ENCODE measurements around the gene MAB21L4. TPM values are rescaled to one million over a fixed set of nuclear protein-coding genes. Genes with fewer than 3 reads are reported as not detected.

The MAB21L4 gene
- total and polyA plus RNA-seq, 2 experiments from 2014 or later = not detected

DNA sequence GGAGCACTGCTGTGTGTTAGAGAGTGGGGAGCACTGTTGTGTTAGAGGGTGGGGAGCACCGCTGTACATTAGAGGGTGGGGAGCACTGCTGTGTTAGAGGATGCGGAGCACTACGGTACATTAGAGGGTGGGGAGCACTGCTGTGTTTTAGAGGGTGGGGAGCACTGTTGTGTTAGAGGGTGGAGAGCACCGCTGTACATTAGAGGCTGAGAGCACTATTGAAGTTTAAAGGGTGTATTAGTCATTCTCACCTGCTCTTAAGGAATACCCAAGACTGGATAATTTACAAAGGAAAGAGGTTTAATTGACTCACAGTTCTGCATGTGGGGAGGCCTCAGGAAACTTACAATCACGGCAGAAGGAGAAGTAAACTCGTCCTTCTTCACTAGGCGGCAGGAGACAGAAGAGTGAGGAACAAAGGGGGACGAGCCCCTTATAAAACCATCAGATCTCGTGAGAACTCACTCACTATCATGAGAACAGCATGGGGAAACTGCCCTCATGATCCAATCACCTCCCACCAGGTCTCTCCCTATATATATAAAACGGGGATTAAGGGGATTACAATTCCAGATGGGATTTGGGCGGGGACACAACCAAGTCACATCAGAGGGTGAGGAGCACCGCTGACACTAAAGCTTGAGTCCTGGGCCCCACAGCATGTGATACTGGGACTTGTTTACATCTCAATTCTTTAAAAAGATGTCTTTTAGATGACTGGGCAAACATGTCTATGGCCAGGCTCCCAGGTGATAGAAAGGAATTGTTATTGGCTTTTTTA is 46.9 kb downstream of the MAB21L4 start (continued):
- TF ChIP-seq REST (IDR thresholded peaks at IDR 0.05; ENCODE audit: unreplicated experiment) = no peak
- no peak for TF ChIP-seq EZH2 (IDR thresholded peaks at IDR 0.05; ENCODE audit: low read depth, unreplicated experiment)
- no peak for TF ChIP-seq NANOG (IDR thresholded peaks at IDR 0.05; ENCODE audit: borderline replicate concordance)

DNA sequence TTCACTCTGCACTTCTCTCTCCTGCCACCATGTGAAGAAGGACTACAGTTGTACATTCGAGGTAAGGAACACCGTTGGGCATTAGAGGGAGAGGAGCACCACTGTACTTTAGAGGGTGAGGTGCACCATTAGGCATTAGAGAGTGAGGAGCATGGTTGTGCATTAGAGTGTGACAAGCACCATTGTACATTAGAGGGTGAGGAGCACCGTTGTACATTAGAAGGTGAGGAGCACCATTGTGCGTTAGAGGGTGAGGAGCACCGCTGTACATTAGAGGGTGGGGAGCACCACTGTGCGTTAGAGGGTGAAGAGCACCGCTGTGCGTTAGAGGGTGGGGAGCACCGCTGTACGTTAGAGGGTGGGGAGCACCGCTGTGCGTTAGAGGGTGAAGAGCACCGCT is 48.1 kb downstream of the MAB21L4 start:
- Mint-ChIP-seq H3K36me3 (ENCODE audit: low read depth) (peaks cover 15% of the 10 kb centered on the region), H3K9me3 (peaks cover 36% of the 10 kb centered on the region), H3K27me3 (ENCODE audit: insufficient read depth, low read depth, poor library complexity) (peaks cover 4% of the 10 kb centered on the region), H3K4me3 (no peak overlapping the region), H3K4me1 (peaks cover 23% of the 10 kb centered on the region), H3K27ac (no peak overlapping the region)
- Histone ChIP-seq H2AFZ (no peak overlapping the region), H3K4me3 (no peak overlapping the region), H3F3A (replicated peaks; ENCODE audit: low read depth) (no peaks in the 10 kb centered on the region), H3K9me2 (ENCODE audit: insufficient read depth) (0 out of 2 replicates have a peak, but pooled peaks cover 7% of the 10 kb centered on the region), H3K27me3 (ENCODE audit: insufficient read depth) (no peaks in the 10 kb centered on the region), H3K4me1 (ENCODE audit: insufficient read depth) (peaks cover 11% of the 10 kb centered on the region), H3K4me2 (no peak overlapping the region), H3K79me2 (replicated peaks; ENCODE audit: insufficient read depth) (no peaks in the 10 kb centered on the region), H3K36me3 (ENCODE audit: insufficient read depth) (no peaks in the 10 kb centered on the region), H3K27ac (ENCODE audit: low read depth) (no peak overlapping the region), H4K20me1 (replicated peaks; ENCODE audit: insufficient read depth) (no peaks in the 10 kb centered on the region)
- ATAC-seq (no peak), DNase-seq (ENCODE audit: low spot score) (no peak)
- TF ChIP-seq EZH2phosphoT487 (IDR thresholded peaks at IDR 0.05; ENCODE audit: unreplicated experiment) (no peak), POLR2AphosphoS5 (IDR thresholded peaks at IDR 0.05; ENCODE audit: low read depth) (no peak), EZH2 (IDR thresholded peaks at IDR 0.05; ENCODE audit: low read depth, unreplicated experiment) (no peak), REST (IDR thresholded peaks at IDR 0.05; ENCODE audit: unreplicated experiment) (no peak), JUNB (IDR thresholded peaks at IDR 0.05; ENCODE audit: unreplicated experiment) (no peak), NANOG (IDR thresholded peaks at IDR 0.05; ENCODE audit: borderline replicate concordance) (no peak), ZNF114 (CRISPR knock-in tag; IDR thresholded peaks at IDR 0.05) (no peak), STAT1 (IDR thresholded peaks at IDR 0.05; ENCODE audit: unreplicated experiment) (no peak), CREB1 (CRISPR knock-in tag; IDR thresholded peaks at IDR 0.05; ENCODE audit: low read depth) (no peak)
- TF ChIP-seq, protein P1, sequence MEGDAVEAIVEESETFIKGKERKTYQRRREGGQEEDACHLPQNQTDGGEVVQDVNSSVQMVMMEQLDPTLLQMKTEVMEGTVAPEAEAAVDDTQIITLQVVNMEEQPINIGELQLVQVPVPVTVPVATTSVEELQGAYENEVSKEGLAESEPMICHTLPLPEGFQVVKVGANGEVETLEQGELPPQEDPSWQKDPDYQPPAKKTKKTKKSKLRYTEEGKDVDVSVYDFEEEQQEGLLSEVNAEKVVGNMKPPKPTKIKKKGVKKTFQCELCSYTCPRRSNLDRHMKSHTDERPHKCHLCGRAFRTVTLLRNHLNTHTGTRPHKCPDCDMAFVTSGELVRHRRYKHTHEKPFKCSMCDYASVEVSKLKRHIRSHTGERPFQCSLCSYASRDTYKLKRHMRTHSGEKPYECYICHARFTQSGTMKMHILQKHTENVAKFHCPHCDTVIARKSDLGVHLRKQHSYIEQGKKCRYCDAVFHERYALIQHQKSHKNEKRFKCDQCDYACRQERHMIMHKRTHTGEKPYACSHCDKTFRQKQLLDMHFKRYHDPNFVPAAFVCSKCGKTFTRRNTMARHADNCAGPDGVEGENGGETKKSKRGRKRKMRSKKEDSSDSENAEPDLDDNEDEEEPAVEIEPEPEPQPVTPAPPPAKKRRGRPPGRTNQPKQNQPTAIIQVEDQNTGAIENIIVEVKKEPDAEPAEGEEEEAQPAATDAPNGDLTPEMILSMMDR (conservative IDR thresholded peaks at IDR 0.05; ENCODE audit: low read depth in 2 of 2) = no peak
- TF ChIP-seq, protein P2, sequence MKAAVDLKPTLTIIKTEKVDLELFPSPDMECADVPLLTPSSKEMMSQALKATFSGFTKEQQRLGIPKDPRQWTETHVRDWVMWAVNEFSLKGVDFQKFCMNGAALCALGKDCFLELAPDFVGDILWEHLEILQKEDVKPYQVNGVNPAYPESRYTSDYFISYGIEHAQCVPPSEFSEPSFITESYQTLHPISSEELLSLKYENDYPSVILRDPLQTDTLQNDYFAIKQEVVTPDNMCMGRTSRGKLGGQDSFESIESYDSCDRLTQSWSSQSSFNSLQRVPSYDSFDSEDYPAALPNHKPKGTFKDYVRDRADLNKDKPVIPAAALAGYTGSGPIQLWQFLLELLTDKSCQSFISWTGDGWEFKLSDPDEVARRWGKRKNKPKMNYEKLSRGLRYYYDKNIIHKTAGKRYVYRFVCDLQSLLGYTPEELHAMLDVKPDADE (IDR thresholded peaks at IDR 0.05) = no peak

Measured in GM23338 (cell line).